Natural killer cell (primary cell): Measurements from ENCODE around the gene TMEM54. TPM values are rescaled to one million over a fixed set of nuclear protein-coding genes. Genes with fewer than 3 reads are reported as not detected.

ENCODE experiments used
- ATAC-seq, 3 donors: fragments of 150-1000 bp in 2 of 3; fragments of 200-7000 bp in 1 of 3; cut with Tn5 transposase; 1 replicate in 1 of 3; 2 replicates in 2 of 3; pipeline ENCODE4 v1.10.0; 2021; ENCODE audit warnings: mild to moderate bottlenecking in 2 of 3, moderate library complexity in 2 of 3
- DNase-seq, 2 donors: peaks; one replicate each; pipeline versions ENCODE4 v3.0.0 to v3.0.0-alpha.2; 2013 to 2021; ENCODE audit warnings: mixed read lengths in 1 of 2
- H3K27ac ChIP-seq: one replicate; pipeline ENCODE4 v1.5.1; 2013; ENCODE audit warnings: mild to moderate bottlenecking, low read length
- H3K27me3 ChIP-seq: one replicate; pipeline ENCODE4 v1.6.1; 2013; ENCODE audit warnings: low read length; ENCODE audit not compliant: control insufficient read depth, insufficient read depth
- H3K36me3 ChIP-seq: one replicate; pipeline ENCODE4 v1.6.1; 2013; ENCODE audit warnings: low read length; ENCODE audit not compliant: control insufficient read depth, insufficient read depth
- H3K4me1 ChIP-seq: one replicate; pipeline ENCODE4 v1.6.1; 2013; ENCODE audit warnings: low read length; ENCODE audit not compliant: control insufficient read depth, insufficient read depth
- H3K4me3 ChIP-seq: one replicate; pipeline ENCODE4 v1.5.1; 2013; ENCODE audit warnings: low read length
- H3K9me3 ChIP-seq: one replicate; pipeline ENCODE4 v1.6.1; 2013; ENCODE audit warnings: low read length; ENCODE audit not compliant: control insufficient read depth, insufficient read depth
- H3K27ac Mint-ChIP-seq, 2 donors: one replicate each; pipeline ENCODE4 v1.8.0; 2022; ENCODE audit warnings: mild to moderate bottlenecking in 2 of 2, mixed read lengths in 2 of 2, moderate library complexity in 1 of 2
- H3K27me3 Mint-ChIP-seq, 2 donors: one replicate each; pipeline ENCODE4 v1.8.0; 2022; ENCODE audit warnings: low read depth in 2 of 2, mixed read lengths in 2 of 2
- H3K36me3 Mint-ChIP-seq: one replicate; pipeline ENCODE4 v1.8.0; 2022; ENCODE audit warnings: mixed read lengths
- H3K4me1 Mint-ChIP-seq, 2 donors: one replicate each; pipeline ENCODE4 v1.8.0; 2022; ENCODE audit warnings: mixed read lengths in 2 of 2
- H3K4me3 Mint-ChIP-seq: one replicate; pipeline ENCODE4 v1.8.0; 2022; ENCODE audit warnings: mild to moderate bottlenecking, moderate library complexity, mixed read lengths
- H3K9me3 Mint-ChIP-seq, 2 donors: one replicate each; pipeline ENCODE4 v1.8.0; 2022; ENCODE audit warnings: mixed read lengths in 2 of 2
- WGBS: methylation state at CpG from one replicate; pipeline ENCODE4 v1.1.7; 2013; ENCODE audit warnings: missing lambda C conversion rate; ENCODE audit not compliant: insufficient coverage; 5-methylcytosine and 5-hydroxymethylcytosine counted together
- intact Hi-C: fragments of 100-400 bp; cut with micrococcal nuclease; formaldehyde crosslinking; loops from one replicate; pipeline ENCODE4 v1.14.2; 2022
- total RNA-seq, 4 donors: library from RNA; stranded (reverse); fragments of 120-200 nt in 1 of 4; gene quantifications; one replicate each; pipeline versions ENCODE4 v1.2.3 to v1.2.4, GENCODE V29; 2013 to 2022
- TF ChIP-seq, protein P1 (sequence below): fragments of 200-600 bp; IDR thresholded peaks from one replicate; pipeline ENCODE4 v1.8.0; 2022; ENCODE audit warnings: antibody characterized with exemption

TMEM54 gene
- total RNA-seq, 3 donors from 2014 or later (not counting 1 experiment from before 2014, with no cell fraction given) = not detected

DNA sequence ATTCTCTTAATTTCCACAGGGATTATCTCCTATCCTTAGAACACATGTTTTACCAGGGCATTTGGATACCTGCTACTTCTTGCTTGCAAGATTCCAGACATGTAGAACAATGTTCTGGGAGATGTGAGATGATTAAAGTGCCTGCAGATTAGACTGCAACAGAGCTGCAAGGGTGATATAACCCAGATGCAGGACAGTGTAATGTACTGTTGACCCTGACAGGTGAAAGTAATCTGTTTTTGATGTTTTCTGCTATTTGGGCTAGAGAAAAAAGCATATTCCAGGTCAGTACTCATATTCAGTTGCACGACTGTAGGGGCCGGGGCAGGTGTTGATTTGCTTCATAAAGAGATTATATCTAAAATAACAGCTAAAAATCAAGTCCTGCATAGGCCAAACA is 27.1 kb upstream of the TMEM54 start:
- Histone ChIP-seq H3K27ac (no peak overlapping the region), H3K9me3 (no peaks in the 10 kb centered on the region), H3K27me3 (peaks cover 26% of the 10 kb centered on the region), H3K36me3 (no peaks in the 10 kb centered on the region), H3K4me1 (peaks cover 15% of the 10 kb centered on the region), H3K4me3 (no peak overlapping the region)
- H3K4me3 Mint-ChIP-seq = no peak overlapping the region
- H3K27ac Mint-ChIP-seq = no peak overlapping the region
- DNase-seq (no peak), ATAC-seq (no peak)
- H3K4me1 Mint-ChIP-seq = peaks cover 22 to 24% of the 10 kb centered on the region in 2 donors
- peaks cover 7% of the 10 kb centered on the region for H3K36me3 Mint-ChIP-seq
- intact Hi-C loops = no loop called here
- WGBS = 83% methylated on average over 1 of the region's 2 CpGs
- peaks cover 29 to 35% of the 10 kb centered on the region in 2 donors for H3K27me3 Mint-ChIP-seq
- TF ChIP-seq, protein P1, sequence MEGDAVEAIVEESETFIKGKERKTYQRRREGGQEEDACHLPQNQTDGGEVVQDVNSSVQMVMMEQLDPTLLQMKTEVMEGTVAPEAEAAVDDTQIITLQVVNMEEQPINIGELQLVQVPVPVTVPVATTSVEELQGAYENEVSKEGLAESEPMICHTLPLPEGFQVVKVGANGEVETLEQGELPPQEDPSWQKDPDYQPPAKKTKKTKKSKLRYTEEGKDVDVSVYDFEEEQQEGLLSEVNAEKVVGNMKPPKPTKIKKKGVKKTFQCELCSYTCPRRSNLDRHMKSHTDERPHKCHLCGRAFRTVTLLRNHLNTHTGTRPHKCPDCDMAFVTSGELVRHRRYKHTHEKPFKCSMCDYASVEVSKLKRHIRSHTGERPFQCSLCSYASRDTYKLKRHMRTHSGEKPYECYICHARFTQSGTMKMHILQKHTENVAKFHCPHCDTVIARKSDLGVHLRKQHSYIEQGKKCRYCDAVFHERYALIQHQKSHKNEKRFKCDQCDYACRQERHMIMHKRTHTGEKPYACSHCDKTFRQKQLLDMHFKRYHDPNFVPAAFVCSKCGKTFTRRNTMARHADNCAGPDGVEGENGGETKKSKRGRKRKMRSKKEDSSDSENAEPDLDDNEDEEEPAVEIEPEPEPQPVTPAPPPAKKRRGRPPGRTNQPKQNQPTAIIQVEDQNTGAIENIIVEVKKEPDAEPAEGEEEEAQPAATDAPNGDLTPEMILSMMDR = no peak
- H3K9me3 Mint-ChIP-seq = no peaks in the 10 kb centered on the region

DNA sequence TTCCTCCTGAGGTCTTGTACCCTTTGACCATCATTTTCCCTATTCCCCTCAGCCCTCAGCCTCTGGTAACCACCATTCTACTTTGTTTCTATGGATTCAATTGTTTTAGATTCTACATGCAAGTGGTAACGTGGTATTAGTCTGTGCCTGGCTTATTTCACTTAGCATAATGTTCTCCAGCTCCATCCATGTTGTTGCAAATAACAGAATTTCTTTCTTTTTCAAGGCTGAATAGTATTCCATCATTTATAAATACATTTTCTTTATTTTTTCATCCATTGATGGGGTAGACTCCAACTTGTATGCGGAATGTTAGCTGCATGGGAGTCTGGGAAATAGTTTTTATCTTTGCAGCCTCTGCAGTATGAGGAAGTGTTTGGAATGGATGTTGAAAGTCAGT is 26.3 kb upstream of the TMEM54 start:
- DNase-seq (no peak), ATAC-seq (no peak)
- intact Hi-C loops = no loop called here
- Histone ChIP-seq H3K27ac (no peak overlapping the region), H3K36me3 (no peaks in the 10 kb centered on the region), H3K9me3 (no peaks in the 10 kb centered on the region), H3K27me3 (peaks cover 31% of the 10 kb centered on the region), H3K4me1 (peaks cover 15% of the 10 kb centered on the region), H3K4me3 (no peak overlapping the region)
- H3K27me3 Mint-ChIP-seq = peaks cover 38 to 43% of the 10 kb centered on the region in 2 donors
- no peaks in the 10 kb centered on the region for H3K9me3 Mint-ChIP-seq
- no peak overlapping the region for H3K27ac Mint-ChIP-seq
- H3K4me3 Mint-ChIP-seq = no peak overlapping the region
- H3K4me1 Mint-ChIP-seq = peaks cover 22 to 24% of the 10 kb centered on the region in 2 donors
- 90% methylated on average over 2 of the region's 2 CpGs for WGBS
- peaks cover 7% of the 10 kb centered on the region for H3K36me3 Mint-ChIP-seq
- TF ChIP-seq, protein P1 = no peak

DNA sequence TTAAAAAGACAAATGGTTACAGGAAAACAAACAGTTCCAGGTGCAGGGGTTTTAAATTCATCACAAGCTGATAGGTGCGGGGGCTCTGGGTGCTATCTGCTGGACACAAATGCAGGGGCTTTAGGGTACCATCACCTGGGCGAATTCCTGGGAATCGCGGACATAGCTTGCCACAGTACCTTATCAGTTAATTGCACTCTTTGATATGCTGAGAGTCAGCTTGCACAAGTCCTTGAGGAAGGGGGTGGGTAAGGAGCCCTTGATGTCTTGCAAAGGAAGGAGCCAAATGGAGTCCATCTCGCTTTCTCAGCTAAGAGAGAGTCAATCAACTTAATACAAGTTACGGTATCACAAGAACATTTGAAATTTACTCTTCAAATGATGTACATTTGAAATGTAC is 25.4 kb upstream of the TMEM54 start:
- Mint-ChIP-seq H3K27me3 (peaks cover 44 to 50% of the 10 kb centered on the region in 2 donors), H3K4me3 (no peak overlapping the region)

More for the DNA sequence above, 25.4 kb upstream of the TMEM54 start:
- Mint-ChIP-seq H3K36me3 (peaks cover 7% of the 10 kb centered on the region), H3K9me3 (no peaks in the 10 kb centered on the region), H3K27ac (no peak overlapping the region), H3K4me1 (peaks cover 22 to 24% of the 10 kb centered on the region in 2 donors)
- Histone ChIP-seq H3K9me3 (no peaks in the 10 kb centered on the region), H3K36me3 (no peaks in the 10 kb centered on the region), H3K4me1 (peaks cover 15% of the 10 kb centered on the region), H3K27me3 (peaks cover 36% of the 10 kb centered on the region), H3K4me3 (no peak overlapping the region), H3K27ac (no peak overlapping the region)
- 94% methylated on average over 5 of the region's 6 CpGs for WGBS
- intact Hi-C loops = no loop called here
- DNase-seq (no peak), ATAC-seq (no peak)
- TF ChIP-seq, protein P1 = no peak
